ENCODE measurements around the gene C1QTNF1. TPM values are rescaled to one million over a fixed set of nuclear protein-coding genes. Genes with fewer than 3 reads are reported as not detected.
A peak's percentile ranks its signal among the peaks of the same experiment; 100 is the strongest.

The C1QTNF1 gene
- total RNA-seq, 2 experiments from 2014 or later: not detected

GRCh38 chr17:79041723-79042420 lies 17.9 kb downstream of the C1QTNF1 start:
- no peak overlapping the region for H2AFZ ChIP-seq (ENCODE audit: low read length)
- no peaks in the 10 kb centered on the region for H3K9me2 ChIP-seq (ENCODE audit: insufficient read depth, low read length)
- no peak overlapping the region for H3K27ac ChIP-seq (ENCODE audit: low read depth, low read length, poor library complexity, severe bottlenecking)
- no peak for DNase-seq (ENCODE audit: low spot score)
- H3K36me3 ChIP-seq (ENCODE audit: insufficient read depth, low read length): no peaks in the 10 kb centered on the region
- intact Hi-C loops (cut with micrococcal nuclease; ENCODE audit: unreplicated experiment): loop anchor here (5.0 kb wide), 1 partner anchor 50 kb away; no protein-coding TSS in a partner anchor
- H3K9me3 ChIP-seq (ENCODE audit: low read length): no peaks in the 10 kb centered on the region
- ChIA-PET POLR2A (interaction anchor here (0.6 kb wide), 1 partner anchor 246 kb away, joined by 3 read pairs; no protein-coding TSS in a partner anchor), CTCF (ENCODE audit: unreplicated experiment) (no interaction called here)
- BruUV-seq (replicated peaks): no TSS peak
- no peak overlapping the region for H3K4me3 ChIP-seq (ENCODE audit: low read depth, low read length, poor library complexity, severe bottlenecking)
- no peak overlapping the region for H3K4me2 ChIP-seq (ENCODE audit: low read length)
- no peaks in the 10 kb centered on the region for H3K4me1 ChIP-seq (ENCODE audit: insufficient read depth, low read length, poor library complexity, severe bottlenecking)
- H4K20me1 ChIP-seq (ENCODE audit: insufficient read depth, low read length): no peaks in the 10 kb centered on the region
- no peak for TF ChIP-seq CTCF (conservative IDR thresholded peaks at IDR 0.05; ENCODE audit: low read length)
- no peak for TF ChIP-seq EZH2phosphoT487 (IDR thresholded peaks at IDR 0.05; ENCODE audit: borderline replicate concordance, low read depth, low read length)
- H3K79me2 ChIP-seq (ENCODE audit: insufficient read depth, low read depth, low read length): no peaks in the 10 kb centered on the region

- BruUV-seq (replicated peaks): no TSS peak
- Histone ChIP-seq H3K27ac (ENCODE audit: low read depth, low read length, poor library complexity, severe bottlenecking) (no peak overlapping the region), H3K4me2 (ENCODE audit: low read length) (no peak overlapping the region), H3K36me3 (ENCODE audit: insufficient read depth, low read length) (no peaks in the 10 kb centered on the region), H2AFZ (ENCODE audit: low read length) (no peak overlapping the region), H3K79me2 (ENCODE audit: insufficient read depth, low read depth, low read length) (no peaks in the 10 kb centered on the region), H4K20me1 (ENCODE audit: insufficient read depth, low read length) (no peaks in the 10 kb centered on the region), H3K4me1 (ENCODE audit: insufficient read depth, low read length, poor library complexity, severe bottlenecking) (no peaks in the 10 kb centered on the region), H3K4me3 (ENCODE audit: low read depth, low read length, poor library complexity, severe bottlenecking) (no peak overlapping the region), H3K9me2 (ENCODE audit: insufficient read depth, low read length) (no peaks in the 10 kb centered on the region), H3K9me3 (ENCODE audit: low read length) (no peaks in the 10 kb centered on the region)
- DNase-seq (ENCODE audit: low spot score): peak; percentile 63
- TF ChIP-seq CTCF (conservative IDR thresholded peaks at IDR 0.05; ENCODE audit: low read length) (peak; percentile 95), EZH2phosphoT487 (IDR thresholded peaks at IDR 0.05; ENCODE audit: borderline replicate concordance, low read depth, low read length) (no peak)
- intact Hi-C loops (cut with micrococcal nuclease; ENCODE audit: unreplicated experiment): loop anchor here (5.0 kb wide), 1 partner anchor 50 kb away; no protein-coding TSS in a partner anchor
- CTCF ChIA-PET (ENCODE audit: unreplicated experiment): no interaction called here
- POLR2A ChIA-PET: no interaction called here
Observed at GRCh38 chr17:79042421-79043190, 18.6 kb downstream of the C1QTNF1 start.
